ENCODE data around the gene GOLIM4. TPM values are rescaled to one million over a fixed set of nuclear protein-coding genes. Genes with fewer than 3 reads are reported as not detected.

Gene GOLIM4
- total RNA-seq, 1 experiment from 2014 or later: 30.0 TPM

DNA sequence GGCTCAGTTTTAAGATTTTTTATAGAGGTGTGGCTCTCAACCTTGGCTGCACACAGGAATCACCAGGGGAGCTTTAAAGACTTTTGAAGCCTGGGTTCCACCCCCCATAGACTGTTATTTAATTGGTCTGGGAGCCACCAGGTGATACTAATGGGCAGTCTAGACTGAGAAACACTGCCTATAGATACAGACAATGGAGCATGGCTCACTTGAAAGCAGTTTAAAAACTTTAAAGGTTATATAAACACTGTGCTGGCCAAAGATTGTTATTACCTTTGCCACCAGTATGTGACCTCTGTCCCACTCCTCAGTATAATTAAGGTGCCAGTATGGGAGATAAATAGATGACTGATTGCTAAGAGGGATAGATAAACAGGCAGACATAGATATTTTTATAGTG, 3.8 kb downstream of the GOLIM4 start:
- Mint-ChIP-seq H3K27me3 (ENCODE audit: low read depth) (no peaks in the 10 kb centered on the region), H3K36me3 (no peaks in the 10 kb centered on the region), H3K9me3 (no peaks in the 10 kb centered on the region), H3K27ac (no peak overlapping the region), H3K4me3 (peak overlapping the region; percentile 9; the same call in 1 of the 2 replicates), H3K4me1 (peaks cover 70% of the 10 kb centered on the region)
- ChIA-PET POLR2A (no interaction called here), CTCF (no interaction called here)
- DNase-seq (ENCODE audit: low spot score) (no peak), ATAC-seq (no peak)
- TF ChIP-seq ZNF423 (CRISPR knock-in tag; IDR thresholded peaks at IDR 0.05): no peak
- TF ChIP-seq ZNF219 (CRISPR knock-in tag; IDR thresholded peaks at IDR 0.05; ENCODE audit: borderline replicate concordance): no peak
- TF ChIP-seq ZNF138 (CRISPR knock-in tag; conservative IDR thresholded peaks at IDR 0.05): no peak
- TF ChIP-seq OVOL2 (CRISPR knock-in tag; IDR thresholded peaks at IDR 0.05; ENCODE audit: borderline replicate concordance): no peak
- TF ChIP-seq ELF4 (CRISPR knock-in tag; IDR thresholded peaks at IDR 0.05; ENCODE audit: low read depth): no peak
- no peak for TF ChIP-seq USF1 (CRISPR knock-in tag; IDR thresholded peaks at IDR 0.05)
- no peak for TF ChIP-seq TEAD1 (CRISPR knock-in tag; IDR thresholded peaks at IDR 0.05)

DNA sequence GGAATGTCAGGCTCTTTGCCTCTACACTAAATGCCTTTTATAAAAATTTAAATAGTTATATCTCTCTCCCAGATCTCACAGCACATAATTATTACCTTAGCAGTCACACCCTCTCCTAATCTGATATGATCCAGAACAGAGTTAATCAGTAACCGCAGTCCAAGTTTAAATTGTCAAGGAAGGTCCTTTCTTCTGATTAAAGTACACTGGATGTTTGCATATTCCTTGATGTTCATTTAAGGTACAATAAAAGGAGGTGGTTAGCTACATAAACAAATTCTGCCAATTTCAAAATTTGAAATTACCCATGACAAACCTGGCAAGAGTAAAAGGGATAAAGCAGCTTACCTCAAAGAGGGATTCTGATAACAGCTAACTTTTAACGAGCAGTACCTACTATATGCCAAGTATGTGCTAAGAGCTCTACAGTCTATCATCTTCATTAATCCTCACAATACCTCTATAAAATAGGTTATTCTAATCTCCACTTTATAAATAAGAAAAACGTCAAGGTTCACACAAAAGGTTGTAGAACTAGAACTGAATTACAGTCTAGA, 4.3 kb downstream of the GOLIM4 start:
- H3K4me1 Mint-ChIP-seq: peaks cover 65% of the 10 kb centered on the region
- TF ChIP-seq ELF4 (CRISPR knock-in tag; IDR thresholded peaks at IDR 0.05; ENCODE audit: low read depth): no peak
- no peak for TF ChIP-seq NFATC4 (CRISPR knock-in tag; IDR thresholded peaks at IDR 0.05)
- no peak for TF ChIP-seq ATF3 (CRISPR knock-in tag; conservative IDR thresholded peaks at IDR 0.05)
- TF ChIP-seq ZNF121 (CRISPR knock-in tag; IDR thresholded peaks at IDR 0.05): no peak
- no peak for TF ChIP-seq JUN (CRISPR knock-in tag; IDR thresholded peaks at IDR 0.05)
- TF ChIP-seq, protein P1, sequence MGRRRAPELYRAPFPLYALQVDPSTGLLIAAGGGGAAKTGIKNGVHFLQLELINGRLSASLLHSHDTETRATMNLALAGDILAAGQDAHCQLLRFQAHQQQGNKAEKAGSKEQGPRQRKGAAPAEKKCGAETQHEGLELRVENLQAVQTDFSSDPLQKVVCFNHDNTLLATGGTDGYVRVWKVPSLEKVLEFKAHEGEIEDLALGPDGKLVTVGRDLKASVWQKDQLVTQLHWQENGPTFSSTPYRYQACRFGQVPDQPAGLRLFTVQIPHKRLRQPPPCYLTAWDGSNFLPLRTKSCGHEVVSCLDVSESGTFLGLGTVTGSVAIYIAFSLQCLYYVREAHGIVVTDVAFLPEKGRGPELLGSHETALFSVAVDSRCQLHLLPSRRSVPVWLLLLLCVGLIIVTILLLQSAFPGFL (CRISPR knock-in tag; IDR thresholded peaks at IDR 0.05; ENCODE audit: borderline replicate concordance): no peak
- no peak for TF ChIP-seq TP53 (CRISPR knock-in tag; IDR thresholded peaks at IDR 0.05)
- TF ChIP-seq TEAD1 (CRISPR knock-in tag; IDR thresholded peaks at IDR 0.05): no peak
- TF ChIP-seq JAZF1 (CRISPR knock-in tag; IDR thresholded peaks at IDR 0.05): no peak
- TF ChIP-seq ATF6 (CRISPR knock-in tag; IDR thresholded peaks at IDR 0.05): no peak
- no peak for TF ChIP-seq KAT7 (CRISPR knock-in tag; IDR thresholded peaks at IDR 0.05; ENCODE audit: borderline replicate concordance)
- no peak for TF ChIP-seq ATF1 (CRISPR knock-in tag; IDR thresholded peaks at IDR 0.05)
- no peak for TF ChIP-seq AR (CRISPR knock-in tag; IDR thresholded peaks at IDR 0.05)
- TF ChIP-seq, protein P2, sequence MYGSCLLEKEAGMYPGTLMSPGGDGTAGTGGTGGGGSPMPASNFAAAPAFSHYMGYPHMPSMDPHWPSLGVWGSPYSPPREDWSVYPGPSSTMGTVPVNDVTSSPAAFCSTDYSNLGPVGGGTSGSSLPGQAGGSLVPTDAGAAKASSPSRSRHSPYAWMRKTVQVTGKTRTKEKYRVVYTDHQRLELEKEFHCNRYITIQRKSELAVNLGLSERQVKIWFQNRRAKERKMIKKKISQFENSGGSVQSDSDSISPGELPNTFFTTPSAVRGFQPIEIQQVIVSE (CRISPR knock-in tag; IDR thresholded peaks at IDR 0.05; ENCODE audit: borderline replicate concordance): no peak
- TF ChIP-seq, protein P3, sequence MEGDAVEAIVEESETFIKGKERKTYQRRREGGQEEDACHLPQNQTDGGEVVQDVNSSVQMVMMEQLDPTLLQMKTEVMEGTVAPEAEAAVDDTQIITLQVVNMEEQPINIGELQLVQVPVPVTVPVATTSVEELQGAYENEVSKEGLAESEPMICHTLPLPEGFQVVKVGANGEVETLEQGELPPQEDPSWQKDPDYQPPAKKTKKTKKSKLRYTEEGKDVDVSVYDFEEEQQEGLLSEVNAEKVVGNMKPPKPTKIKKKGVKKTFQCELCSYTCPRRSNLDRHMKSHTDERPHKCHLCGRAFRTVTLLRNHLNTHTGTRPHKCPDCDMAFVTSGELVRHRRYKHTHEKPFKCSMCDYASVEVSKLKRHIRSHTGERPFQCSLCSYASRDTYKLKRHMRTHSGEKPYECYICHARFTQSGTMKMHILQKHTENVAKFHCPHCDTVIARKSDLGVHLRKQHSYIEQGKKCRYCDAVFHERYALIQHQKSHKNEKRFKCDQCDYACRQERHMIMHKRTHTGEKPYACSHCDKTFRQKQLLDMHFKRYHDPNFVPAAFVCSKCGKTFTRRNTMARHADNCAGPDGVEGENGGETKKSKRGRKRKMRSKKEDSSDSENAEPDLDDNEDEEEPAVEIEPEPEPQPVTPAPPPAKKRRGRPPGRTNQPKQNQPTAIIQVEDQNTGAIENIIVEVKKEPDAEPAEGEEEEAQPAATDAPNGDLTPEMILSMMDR (IDR thresholded peaks at IDR 0.05): no peak
- TF ChIP-seq, protein P4, sequence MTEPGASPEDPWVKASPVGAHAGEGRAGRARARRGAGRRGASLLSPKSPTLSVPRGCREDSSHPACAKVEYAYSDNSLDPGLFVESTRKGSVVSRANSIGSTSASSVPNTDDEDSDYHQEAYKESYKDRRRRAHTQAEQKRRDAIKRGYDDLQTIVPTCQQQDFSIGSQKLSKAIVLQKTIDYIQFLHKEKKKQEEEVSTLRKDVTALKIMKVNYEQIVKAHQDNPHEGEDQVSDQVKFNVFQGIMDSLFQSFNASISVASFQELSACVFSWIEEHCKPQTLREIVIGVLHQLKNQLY (CRISPR knock-in tag; IDR thresholded peaks at IDR 0.05): no peak
- no peak for TF ChIP-seq GRHL2 (CRISPR knock-in tag; IDR thresholded peaks at IDR 0.05; ENCODE audit: insufficient replicate concordance, severe bottlenecking)
- H3K4me3 Mint-ChIP-seq: no peak overlapping the region
- ATAC-seq (no peak), DNase-seq (ENCODE audit: low spot score) (no peak)
- no peaks in the 10 kb centered on the region for H3K27me3 Mint-ChIP-seq (ENCODE audit: low read depth)
- no peaks in the 10 kb centered on the region for H3K36me3 Mint-ChIP-seq
- no peaks in the 10 kb centered on the region for H3K9me3 Mint-ChIP-seq
- ChIA-PET POLR2A (no interaction called here), CTCF (no interaction called here)
- H3K27ac Mint-ChIP-seq: no peak overlapping the region

Measured in WTC11 (cell line).